IPS DF 4.7 (cell line): ENCODE measurements around the gene CAPN6.

Experiments used
- DNase-seq: peaks from one replicate; pipeline ENCODE4 v3.0.0-alpha.2; 2013; ENCODE audit warnings: low spot score; ENCODE audit errors: extremely low read depth

CAPN6 gene

GRCh38 chrX:111207851-111208250 lies 62.4 kb downstream of the CAPN6 start:
- no peak for DNase-seq

GRCh38 chrX:111200327-111200726 lies 70.0 kb downstream of the CAPN6 start:
- DNase-seq, result no peak

- no peak for DNase-seq
These were observed 70.8 kb downstream of the CAPN6 start for GRCh38 chrX:111199505-111199904.
